DOHH2 (cell line): Measurements from ENCODE around the gene CEP295NL.

Experiments used
- H3F3A ChIP-seq: fragments of 200-600 bp; sonication (generic), shearing (Covaris generic); 2 replicates; pipeline ENCODE4 v1.6.0; 2016; ENCODE audit warnings: antibody characterized with exemption, mild to moderate bottlenecking; ENCODE audit not compliant: control insufficient read depth, insufficient read depth
- H3K27ac ChIP-seq: fragments of 200-600 bp; sonication (generic); 2 replicates; pipeline ENCODE4 v1.5.1; 2014; ENCODE audit warnings: low read depth, mild to moderate bottlenecking, low read length, moderate library complexity
- H3K27me3 ChIP-seq: fragments of 200-600 bp; sonication (generic); 2 replicates; pipeline ENCODE4 v1.6.1; 2014; ENCODE audit warnings: mild to moderate bottlenecking, low read length, mixed read lengths; ENCODE audit not compliant: control insufficient read depth
- H3K36me3 ChIP-seq: fragments of 200-600 bp; sonication (generic); 2 replicates; pipeline ENCODE4 v1.6.1; 2014; ENCODE audit warnings: mild to moderate bottlenecking, low read length, moderate library complexity, mixed read lengths; ENCODE audit not compliant: control insufficient read depth
- H3K4me1 ChIP-seq: fragments of 200-600 bp; sonication (generic); 2 replicates; pipeline ENCODE4 v1.6.1; 2014; ENCODE audit warnings: mild to moderate bottlenecking, low read length, mixed read lengths; ENCODE audit not compliant: control insufficient read depth
- H3K4me2 ChIP-seq: fragments of 200-600 bp; sonication (generic); 2 replicates; pipeline ENCODE4 v1.6.0; 2014; ENCODE audit warnings: mild to moderate bottlenecking, low read length, moderate library complexity
- H3K4me3 ChIP-seq: fragments of 200-600 bp; sonication (generic); 2 replicates; pipeline ENCODE4 v1.5.1; 2014; ENCODE audit warnings: mild to moderate bottlenecking, low read length, mixed read lengths
- H3K79me2 ChIP-seq: fragments of 200-600 bp; sonication (generic); 2 replicates; pipeline ENCODE4 v1.6.1; 2014; ENCODE audit warnings: mild to moderate bottlenecking, low read length, mixed read lengths; ENCODE audit not compliant: control insufficient read depth
- H3K9me2 ChIP-seq: fragments of 200-600 bp; sonication (generic); replicated peaks from 2 replicates; pipeline ENCODE4 v1.6.1; 2014; ENCODE audit warnings: mild to moderate bottlenecking, low read length, mixed read lengths; ENCODE audit not compliant: control insufficient read depth
- H3K9me3 ChIP-seq: fragments of 200-600 bp; sonication (generic); 2 replicates; pipeline ENCODE4 v1.6.1; 2014; ENCODE audit warnings: antibody characterized with exemption, low read length, mixed read lengths; ENCODE audit not compliant: control insufficient read depth, insufficient read depth
- H4K20me1 ChIP-seq: fragments of 200-600 bp; sonication (generic); 2 replicates; pipeline ENCODE4 v1.6.0; 2014; ENCODE audit warnings: low read depth, mild to moderate bottlenecking, antibody characterized with exemption, low read length, moderate library complexity; ENCODE audit not compliant: control insufficient read depth, insufficient read depth
- EZH2phosphoT487 ChIP-seq: fragments of 200-600 bp; sonication (generic); IDR thresholded peaks from 2 replicates; pipeline ENCODE4 v1.6.1; 2017; ENCODE audit warnings: borderline replicate concordance, mild to moderate bottlenecking, antibody characterized with exemption, low read length, moderate library complexity, mixed read lengths
- TF ChIP-seq, protein P1 (sequence below): fragments of 200-600 bp; sonication (generic); IDR thresholded peaks from one replicate; pipeline ENCODE4 v1.5.1; 2014; ENCODE audit warnings: antibody characterized with exemption, mild to moderate bottlenecking, low read depth, low read length; ENCODE audit not compliant: poor library complexity, severe bottlenecking

Gene CEP295NL

DNA sequence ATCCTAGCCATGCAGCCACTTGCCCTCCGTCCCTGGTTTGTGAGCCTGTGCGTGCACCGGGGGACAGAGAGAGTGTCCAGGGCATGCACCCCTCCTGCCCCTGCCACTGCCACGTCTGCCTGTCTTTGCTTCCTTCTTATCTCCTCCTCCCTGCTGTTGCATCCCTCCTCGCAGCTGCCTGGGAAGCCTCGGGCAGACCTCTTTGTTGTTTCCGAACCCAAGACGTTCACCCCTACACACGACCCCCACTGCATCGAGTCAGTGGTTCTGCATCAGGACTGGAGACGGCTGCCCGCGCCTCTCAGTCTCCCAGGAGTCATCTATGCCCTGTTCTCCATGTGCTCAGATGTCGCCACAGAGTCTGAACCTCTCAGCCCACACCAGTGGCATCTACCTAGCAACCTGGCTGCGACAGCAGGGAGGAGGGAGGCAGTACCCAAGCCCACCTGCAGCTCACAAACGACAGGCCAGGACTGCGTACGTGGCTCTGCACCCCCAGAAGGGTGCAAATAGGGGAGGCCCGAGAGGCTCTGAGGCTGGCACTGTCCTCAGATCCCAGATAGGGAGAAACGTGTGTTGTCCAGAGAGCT lies 17.0 kb upstream of the CEP295NL start:
- Histone ChIP-seq H4K20me1 (no peaks in the 10 kb centered on the region), H3K4me2 (no peak overlapping the region), H3K27me3 (peaks cover 7% of the 10 kb centered on the region), H3K9me2 (no peaks in the 10 kb centered on the region), H3K79me2 (no peaks in the 10 kb centered on the region), H3K36me3 (no peaks in the 10 kb centered on the region), H3K27ac (no peak overlapping the region), H3K9me3 (no peaks in the 10 kb centered on the region), H3K4me1 (peaks cover 15% of the 10 kb centered on the region), H3K4me3 (no peak overlapping the region), H3F3A (no peaks in the 10 kb centered on the region)
- TF ChIP-seq EZH2phosphoT487, result no peak
- TF ChIP-seq, protein P1, sequence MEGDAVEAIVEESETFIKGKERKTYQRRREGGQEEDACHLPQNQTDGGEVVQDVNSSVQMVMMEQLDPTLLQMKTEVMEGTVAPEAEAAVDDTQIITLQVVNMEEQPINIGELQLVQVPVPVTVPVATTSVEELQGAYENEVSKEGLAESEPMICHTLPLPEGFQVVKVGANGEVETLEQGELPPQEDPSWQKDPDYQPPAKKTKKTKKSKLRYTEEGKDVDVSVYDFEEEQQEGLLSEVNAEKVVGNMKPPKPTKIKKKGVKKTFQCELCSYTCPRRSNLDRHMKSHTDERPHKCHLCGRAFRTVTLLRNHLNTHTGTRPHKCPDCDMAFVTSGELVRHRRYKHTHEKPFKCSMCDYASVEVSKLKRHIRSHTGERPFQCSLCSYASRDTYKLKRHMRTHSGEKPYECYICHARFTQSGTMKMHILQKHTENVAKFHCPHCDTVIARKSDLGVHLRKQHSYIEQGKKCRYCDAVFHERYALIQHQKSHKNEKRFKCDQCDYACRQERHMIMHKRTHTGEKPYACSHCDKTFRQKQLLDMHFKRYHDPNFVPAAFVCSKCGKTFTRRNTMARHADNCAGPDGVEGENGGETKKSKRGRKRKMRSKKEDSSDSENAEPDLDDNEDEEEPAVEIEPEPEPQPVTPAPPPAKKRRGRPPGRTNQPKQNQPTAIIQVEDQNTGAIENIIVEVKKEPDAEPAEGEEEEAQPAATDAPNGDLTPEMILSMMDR, result no peak

DNA sequence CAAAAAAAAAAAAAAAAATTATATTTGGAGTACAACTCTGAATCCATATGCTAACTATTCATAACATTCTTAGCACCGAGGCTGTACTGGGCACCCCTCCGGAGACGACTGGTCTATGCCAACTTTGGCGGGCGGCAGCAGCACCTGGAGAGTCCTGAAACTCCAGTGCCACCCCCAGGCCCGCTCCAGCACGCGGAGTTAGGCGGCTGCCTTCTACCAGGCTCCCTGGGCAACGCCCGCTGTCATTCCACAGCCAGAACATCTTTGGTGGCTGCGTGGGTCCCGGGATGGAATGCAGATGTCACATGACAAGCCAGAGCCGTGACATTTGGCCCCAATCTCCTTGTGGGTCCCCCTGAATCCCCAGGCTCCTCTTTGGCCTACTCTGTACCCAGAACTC lies 16.0 kb upstream of the CEP295NL start:
- Histone ChIP-seq H3F3A (no peaks in the 10 kb centered on the region), H3K9me3 (no peaks in the 10 kb centered on the region), H3K4me3 (no peak overlapping the region), H3K4me2 (no peak overlapping the region), H3K9me2 (no peaks in the 10 kb centered on the region), H4K20me1 (no peaks in the 10 kb centered on the region), H3K79me2 (no peaks in the 10 kb centered on the region), H3K27me3 (peaks cover 6% of the 10 kb centered on the region), H3K4me1 (peaks cover 15% of the 10 kb centered on the region), H3K27ac (no peak overlapping the region), H3K36me3 (no peaks in the 10 kb centered on the region)
- TF ChIP-seq EZH2phosphoT487, result no peak
- TF ChIP-seq, protein P1, result no peak

DNA sequence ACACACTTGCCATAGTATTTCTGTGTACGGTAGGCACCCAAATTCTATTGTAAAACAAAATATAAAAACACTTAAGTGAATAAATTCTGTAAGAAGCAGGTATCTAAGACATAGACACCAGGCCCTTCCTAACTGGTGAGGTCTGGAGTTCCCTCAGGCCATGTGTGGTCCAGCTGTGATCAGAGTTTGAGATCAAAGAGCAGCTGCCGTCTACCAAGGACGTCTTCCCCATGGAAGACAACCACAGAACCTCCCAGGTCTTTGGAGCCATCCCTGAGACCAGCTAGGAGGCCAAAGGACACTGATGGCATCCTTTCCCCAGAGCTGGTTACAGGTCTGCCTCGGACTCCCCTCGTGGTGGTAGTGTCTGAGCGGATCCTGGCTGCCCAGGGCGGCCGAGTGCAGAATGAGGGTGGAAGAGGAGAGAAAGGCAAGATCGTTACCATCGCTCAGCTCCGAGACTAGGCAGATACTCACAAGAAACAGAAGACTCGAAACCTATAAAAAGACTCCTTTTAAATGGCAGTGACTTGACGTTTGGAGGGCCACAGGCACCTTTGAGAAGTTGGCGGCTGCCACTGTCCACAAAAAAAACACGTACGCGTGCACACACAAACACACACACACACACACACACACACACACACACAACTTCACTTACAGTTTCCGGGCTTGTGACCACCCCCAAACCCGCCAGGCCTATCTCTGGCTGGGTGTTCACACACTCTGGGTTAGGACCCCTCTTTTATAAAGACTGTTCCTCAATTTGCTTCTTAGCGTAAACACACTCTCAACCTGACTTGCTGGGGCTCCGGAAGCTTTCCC lies 14.7 kb upstream of the CEP295NL start:
- H3K4me2 ChIP-seq, result no peak overlapping the region

More for the DNA sequence above, 14.7 kb upstream of the CEP295NL start:
- H3K9me2 ChIP-seq, result no peaks in the 10 kb centered on the region
- no peak overlapping the region for H3K4me3 ChIP-seq
- H3K9me3 ChIP-seq, result no peaks in the 10 kb centered on the region
- H3K79me2 ChIP-seq, result no peaks in the 10 kb centered on the region
- no peaks in the 10 kb centered on the region for H3K36me3 ChIP-seq
- no peaks in the 10 kb centered on the region for H3F3A ChIP-seq
- H4K20me1 ChIP-seq, result no peaks in the 10 kb centered on the region
- no peak for TF ChIP-seq EZH2phosphoT487
- peaks cover 9% of the 10 kb centered on the region for H3K4me1 ChIP-seq
- H3K27ac ChIP-seq, result no peak overlapping the region
- no peaks in the 10 kb centered on the region for H3K27me3 ChIP-seq
